Measurements from ENCODE around the gene HDAC5. TPM values are rescaled to one million over a fixed set of nuclear protein-coding genes. Genes with fewer than 3 reads are reported as not detected.
A peak's percentile ranks its signal among the peaks of the same experiment; 100 is the strongest.
"Not testable (repeated sequence)": the region's sequence is repeated elsewhere in the genome, so short reads cannot be mapped to it uniquely, and the experiment has no call there.

Gene HDAC5
- polyA plus RNA-seq, 1 donor = 64.6 TPM

GRCh38 chr17:44110823-44111633, 12.4 kb downstream of the HDAC5 start:
- DNase-seq = peak; percentile 92

- no peak for DNase-seq
These were observed 13.3 kb downstream of the HDAC5 start for GRCh38 chr17:44110011-44110686.

- no peak for DNase-seq
These were observed 14.2 kb downstream of the HDAC5 start for GRCh38 chr17:44109312-44109630.

GRCh38 chr17:44108440-44109311, 14.8 kb downstream of the HDAC5 start:
- DNase-seq = no peak

GRCh38 chr17:44106801-44107200, 16.6 kb downstream of the HDAC5 start:
- DNase-seq = no peak

GRCh38 chr17:44105941-44106340, 17.5 kb downstream of the HDAC5 start:
- no peak for DNase-seq

- DNase-seq = no peak
These were observed 18.0 kb downstream of the HDAC5 start for GRCh38 chr17:44105483-44105882.

- no peak for DNase-seq
These were observed 20.4 kb downstream of the HDAC5 start for GRCh38 chr17:44102849-44103622.

GRCh38 chr17:44101858-44102257, 21.6 kb downstream of the HDAC5 start:
- DNase-seq = not testable (repeated sequence)

- no peak for DNase-seq
These were observed 26.1 kb downstream of the HDAC5 start for GRCh38 chr17:44097110-44097958.

GRCh38 chr17:44095647-44096496, 27.6 kb downstream of the HDAC5 start:
- DNase-seq = peak; percentile 89

GRCh38 chr17:44095388-44095646, 28.1 kb downstream of the HDAC5 start:
- DNase-seq = no peak

- DNase-seq = no peak
These were observed 28.6 kb downstream of the HDAC5 start for GRCh38 chr17:44094701-44095387.

GRCh38 chr17:44093231-44093900, 30.1 kb downstream of the HDAC5 start:
- no peak for DNase-seq

- DNase-seq = no peak
These were observed 31.4 kb downstream of the HDAC5 start for GRCh38 chr17:44092051-44092450.

- no peak for DNase-seq
These were observed 32.0 kb downstream of the HDAC5 start for GRCh38 chr17:44091200-44091997.

GRCh38 chr17:44088254-44088653, 35.2 kb downstream of the HDAC5 start:
- no peak for DNase-seq

GRCh38 chr17:44087319-44087718, 36.1 kb downstream of the HDAC5 start:
- DNase-seq = no peak

Data from hindlimb muscle (tissue), 1 donor.